Measurements from ENCODE around the gene TIMM10B. TPM values are rescaled to one million over a fixed set of nuclear protein-coding genes. Genes with fewer than 3 reads are reported as not detected.

The TIMM10B gene
- total and polyA plus RNA-seq, 9 of the 15 experiments (the other 6 are each of a cell fraction or from before 2014, with no cell fraction given), result 43.2 to 163 (median 57.0) TPM

- TF ChIP-seq, protein P1, sequence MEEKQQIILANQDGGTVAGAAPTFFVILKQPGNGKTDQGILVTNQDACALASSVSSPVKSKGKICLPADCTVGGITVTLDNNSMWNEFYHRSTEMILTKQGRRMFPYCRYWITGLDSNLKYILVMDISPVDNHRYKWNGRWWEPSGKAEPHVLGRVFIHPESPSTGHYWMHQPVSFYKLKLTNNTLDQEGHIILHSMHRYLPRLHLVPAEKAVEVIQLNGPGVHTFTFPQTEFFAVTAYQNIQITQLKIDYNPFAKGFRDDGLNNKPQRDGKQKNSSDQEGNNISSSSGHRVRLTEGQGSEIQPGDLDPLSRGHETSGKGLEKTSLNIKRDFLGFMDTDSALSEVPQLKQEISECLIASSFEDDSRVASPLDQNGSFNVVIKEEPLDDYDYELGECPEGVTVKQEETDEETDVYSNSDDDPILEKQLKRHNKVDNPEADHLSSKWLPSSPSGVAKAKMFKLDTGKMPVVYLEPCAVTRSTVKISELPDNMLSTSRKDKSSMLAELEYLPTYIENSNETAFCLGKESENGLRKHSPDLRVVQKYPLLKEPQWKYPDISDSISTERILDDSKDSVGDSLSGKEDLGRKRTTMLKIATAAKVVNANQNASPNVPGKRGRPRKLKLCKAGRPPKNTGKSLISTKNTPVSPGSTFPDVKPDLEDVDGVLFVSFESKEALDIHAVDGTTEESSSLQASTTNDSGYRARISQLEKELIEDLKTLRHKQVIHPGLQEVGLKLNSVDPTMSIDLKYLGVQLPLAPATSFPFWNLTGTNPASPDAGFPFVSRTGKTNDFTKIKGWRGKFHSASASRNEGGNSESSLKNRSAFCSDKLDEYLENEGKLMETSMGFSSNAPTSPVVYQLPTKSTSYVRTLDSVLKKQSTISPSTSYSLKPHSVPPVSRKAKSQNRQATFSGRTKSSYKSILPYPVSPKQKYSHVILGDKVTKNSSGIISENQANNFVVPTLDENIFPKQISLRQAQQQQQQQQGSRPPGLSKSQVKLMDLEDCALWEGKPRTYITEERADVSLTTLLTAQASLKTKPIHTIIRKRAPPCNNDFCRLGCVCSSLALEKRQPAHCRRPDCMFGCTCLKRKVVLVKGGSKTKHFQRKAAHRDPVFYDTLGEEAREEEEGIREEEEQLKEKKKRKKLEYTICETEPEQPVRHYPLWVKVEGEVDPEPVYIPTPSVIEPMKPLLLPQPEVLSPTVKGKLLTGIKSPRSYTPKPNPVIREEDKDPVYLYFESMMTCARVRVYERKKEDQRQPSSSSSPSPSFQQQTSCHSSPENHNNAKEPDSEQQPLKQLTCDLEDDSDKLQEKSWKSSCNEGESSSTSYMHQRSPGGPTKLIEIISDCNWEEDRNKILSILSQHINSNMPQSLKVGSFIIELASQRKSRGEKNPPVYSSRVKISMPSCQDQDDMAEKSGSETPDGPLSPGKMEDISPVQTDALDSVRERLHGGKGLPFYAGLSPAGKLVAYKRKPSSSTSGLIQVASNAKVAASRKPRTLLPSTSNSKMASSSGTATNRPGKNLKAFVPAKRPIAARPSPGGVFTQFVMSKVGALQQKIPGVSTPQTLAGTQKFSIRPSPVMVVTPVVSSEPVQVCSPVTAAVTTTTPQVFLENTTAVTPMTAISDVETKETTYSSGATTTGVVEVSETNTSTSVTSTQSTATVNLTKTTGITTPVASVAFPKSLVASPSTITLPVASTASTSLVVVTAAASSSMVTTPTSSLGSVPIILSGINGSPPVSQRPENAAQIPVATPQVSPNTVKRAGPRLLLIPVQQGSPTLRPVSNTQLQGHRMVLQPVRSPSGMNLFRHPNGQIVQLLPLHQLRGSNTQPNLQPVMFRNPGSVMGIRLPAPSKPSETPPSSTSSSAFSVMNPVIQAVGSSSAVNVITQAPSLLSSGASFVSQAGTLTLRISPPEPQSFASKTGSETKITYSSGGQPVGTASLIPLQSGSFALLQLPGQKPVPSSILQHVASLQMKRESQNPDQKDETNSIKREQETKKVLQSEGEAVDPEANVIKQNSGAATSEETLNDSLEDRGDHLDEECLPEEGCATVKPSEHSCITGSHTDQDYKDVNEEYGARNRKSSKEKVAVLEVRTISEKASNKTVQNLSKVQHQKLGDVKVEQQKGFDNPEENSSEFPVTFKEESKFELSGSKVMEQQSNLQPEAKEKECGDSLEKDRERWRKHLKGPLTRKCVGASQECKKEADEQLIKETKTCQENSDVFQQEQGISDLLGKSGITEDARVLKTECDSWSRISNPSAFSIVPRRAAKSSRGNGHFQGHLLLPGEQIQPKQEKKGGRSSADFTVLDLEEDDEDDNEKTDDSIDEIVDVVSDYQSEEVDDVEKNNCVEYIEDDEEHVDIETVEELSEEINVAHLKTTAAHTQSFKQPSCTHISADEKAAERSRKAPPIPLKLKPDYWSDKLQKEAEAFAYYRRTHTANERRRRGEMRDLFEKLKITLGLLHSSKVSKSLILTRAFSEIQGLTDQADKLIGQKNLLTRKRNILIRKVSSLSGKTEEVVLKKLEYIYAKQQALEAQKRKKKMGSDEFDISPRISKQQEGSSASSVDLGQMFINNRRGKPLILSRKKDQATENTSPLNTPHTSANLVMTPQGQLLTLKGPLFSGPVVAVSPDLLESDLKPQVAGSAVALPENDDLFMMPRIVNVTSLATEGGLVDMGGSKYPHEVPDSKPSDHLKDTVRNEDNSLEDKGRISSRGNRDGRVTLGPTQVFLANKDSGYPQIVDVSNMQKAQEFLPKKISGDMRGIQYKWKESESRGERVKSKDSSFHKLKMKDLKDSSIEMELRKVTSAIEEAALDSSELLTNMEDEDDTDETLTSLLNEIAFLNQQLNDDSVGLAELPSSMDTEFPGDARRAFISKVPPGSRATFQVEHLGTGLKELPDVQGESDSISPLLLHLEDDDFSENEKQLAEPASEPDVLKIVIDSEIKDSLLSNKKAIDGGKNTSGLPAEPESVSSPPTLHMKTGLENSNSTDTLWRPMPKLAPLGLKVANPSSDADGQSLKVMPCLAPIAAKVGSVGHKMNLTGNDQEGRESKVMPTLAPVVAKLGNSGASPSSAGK (IDR thresholded peaks at IDR 0.05), result peak; percentile 72
- TF ChIP-seq ZNF695 (CRISPR knock-in tag; IDR thresholded peaks at IDR 0.05), result no peak
Measured at GRCh38 chr11:6481012-6481923, at the start of gene TIMM10B, which contains the start of gene ARFIP2 (continued).
